WTC11 (cell line): ENCODE results near the gene OPALIN. TPM values are rescaled to one million over a fixed set of nuclear protein-coding genes. Genes with fewer than 3 reads are reported as not detected.

ENCODE experiments used
- ATAC-seq: fragments of 200-7000 bp; cut with Tn5 transposase; 2 replicates; pipeline ENCODE4 v1.10.0; 2021; ENCODE audit warnings: mild to moderate bottlenecking, moderate library complexity
- CTCF ChIA-PET: fragments of 300-600 bp; sonication (Branson Sonifier 250); formaldehyde crosslinking; loops from one replicate; lab custom pipeline; 2021; ENCODE audit warnings: antibody characterized with exemption; lab: Charles Lee
- POLR2A ChIA-PET: fragments of 350-600 bp; sonication (Branson Sonifier 250); formaldehyde crosslinking; loops from one replicate; lab custom pipeline; 2021; ENCODE audit warnings: antibody characterized with exemption; lab: Charles Lee
- DNase-seq: peaks from one replicate; pipeline ENCODE4 v3.0.0; 2021; ENCODE audit warnings: low spot score
- H3K27ac Mint-ChIP-seq: 2 replicates; pipeline ENCODE4 v1.8.0; 2021; ENCODE audit warnings: mixed read lengths
- H3K27me3 Mint-ChIP-seq: 2 replicates; pipeline ENCODE4 v1.8.0; 2021; ENCODE audit warnings: low read depth, mild to moderate bottlenecking, moderate library complexity, mixed read lengths
- H3K36me3 Mint-ChIP-seq: 2 replicates; pipeline ENCODE4 v1.8.0; 2021; ENCODE audit warnings: mixed read lengths
- H3K4me1 Mint-ChIP-seq: 2 replicates; pipeline ENCODE4 v1.8.0; 2022; ENCODE audit warnings: mixed read lengths
- H3K4me3 Mint-ChIP-seq: 2 replicates; pipeline ENCODE4 v1.8.0; 2021; ENCODE audit warnings: mild to moderate bottlenecking, moderate library complexity, mixed read lengths
- H3K9me3 Mint-ChIP-seq: 2 replicates; pipeline ENCODE4 v1.8.0; 2021; ENCODE audit warnings: mixed read lengths
- ATF3 ChIP-seq: sonication (generic); formaldehyde crosslinking; conservative IDR thresholded peaks from 2 replicates; pipeline ENCODE4 v1.8.1; 2022; ENCODE audit warnings: mild to moderate bottlenecking, missing genetic modification reagents
- CBFB ChIP-seq: sonication (generic); formaldehyde crosslinking; IDR thresholded peaks from 2 replicates; pipeline ENCODE4 v1.8.1; 2022; ENCODE audit warnings: mild to moderate bottlenecking, low read depth, missing genetic modification reagents
- CREM ChIP-seq: sonication (generic); formaldehyde crosslinking; IDR thresholded peaks from 2 replicates; pipeline ENCODE4 v1.8.1; 2022; ENCODE audit warnings: mild to moderate bottlenecking, missing genetic modification reagents, moderate library complexity
- CTCF ChIP-seq: fragments of 200-600 bp; IDR thresholded peaks from 2 replicates; pipeline ENCODE4 v1.8.0; 2022; ENCODE audit warnings: antibody characterized with exemption
- E2F5 ChIP-seq: sonication (generic); formaldehyde crosslinking; IDR thresholded peaks from 2 replicates; pipeline ENCODE4 v1.8.1; 2022; ENCODE audit warnings: mild to moderate bottlenecking, moderate library complexity, missing genetic modification reagents
- ESRRA ChIP-seq: sonication (generic); formaldehyde crosslinking; IDR thresholded peaks from 2 replicates; pipeline ENCODE4 v1.8.1; 2022; ENCODE audit warnings: mild to moderate bottlenecking, missing genetic modification reagents, borderline replicate concordance
- GABPB1 ChIP-seq: sonication (generic); formaldehyde crosslinking; IDR thresholded peaks from 2 replicates; pipeline ENCODE4 v1.8.1; 2023; ENCODE audit warnings: mild to moderate bottlenecking, missing genetic modification reagents
- GRHL2 ChIP-seq: fragments of 250-450 bp; sonication (Bioruptor Pico); IDR thresholded peaks from 2 replicates; pipeline ENCODE4 v1.8.0; 2022; ENCODE audit warnings: mild to moderate bottlenecking, moderate library complexity; ENCODE audit not compliant: insufficient replicate concordance, severe bottlenecking
- GTF2I ChIP-seq: fragments of 250-450 bp; sonication (Bioruptor Pico); conservative IDR thresholded peaks from 2 replicates; pipeline ENCODE4 v1.4.0; 2021; ENCODE audit warnings: mild to moderate bottlenecking
- HMGA2 ChIP-seq: fragments of 250-450 bp; sonication (Bioruptor Pico); IDR thresholded peaks from 2 replicates; pipeline ENCODE4 v1.4.0; 2021; ENCODE audit warnings: mild to moderate bottlenecking, moderate library complexity
- HMGXB4 ChIP-seq: sonication (generic); formaldehyde crosslinking; IDR thresholded peaks from 2 replicates; pipeline ENCODE4 v1.8.1; 2023; ENCODE audit warnings: mild to moderate bottlenecking, moderate library complexity, missing genetic modification reagents
- JAZF1 ChIP-seq: fragments of 250-450 bp; sonication (Bioruptor Pico); IDR thresholded peaks from 2 replicates; pipeline ENCODE4 v1.9.0; 2021; ENCODE audit warnings: moderate library complexity, mild to moderate bottlenecking, inconsistent platforms
- JUN ChIP-seq: sonication (generic); formaldehyde crosslinking; IDR thresholded peaks from 2 replicates; pipeline ENCODE4 v1.8.0; 2023; ENCODE audit warnings: mild to moderate bottlenecking, missing genetic modification reagents
- RELA ChIP-seq: sonication (generic); formaldehyde crosslinking; IDR thresholded peaks from 2 replicates; pipeline ENCODE4 v1.8.1; 2022; ENCODE audit warnings: missing genetic modification reagents, mild to moderate bottlenecking, borderline replicate concordance
- SOX15 ChIP-seq: fragments of 250-450 bp; sonication (Bioruptor Pico); IDR thresholded peaks from 2 replicates; pipeline ENCODE4 v1.9.0; 2021; ENCODE audit warnings: mild to moderate bottlenecking
- ZNF532 ChIP-seq: fragments of 250-450 bp; sonication (Bioruptor Pico); IDR thresholded peaks from 2 replicates; pipeline ENCODE4 v1.9.0; 2021; ENCODE audit warnings: mild to moderate bottlenecking, borderline replicate concordance
- total RNA-seq: library from RNA; stranded (reverse); gene quantifications from 3 replicates; pipeline ENCODE4 v1.2.3, GENCODE V29; 2021
- TF ChIP-seq, protein P1 (sequence below): sonication (generic); formaldehyde crosslinking; IDR thresholded peaks from 2 replicates; pipeline ENCODE4 v1.8.0; 2022; ENCODE audit warnings: missing genetic modification reagents
- TF ChIP-seq, protein P2 (sequence below): fragments of 250-450 bp; sonication (Bioruptor Pico); IDR thresholded peaks from 2 replicates; pipeline ENCODE4 v1.8.0; 2021; ENCODE audit warnings: mild to moderate bottlenecking

Gene OPALIN
- total RNA-seq, 1 experiment from 2014 or later, result 0.04 TPM

- TF ChIP-seq, protein P1, sequence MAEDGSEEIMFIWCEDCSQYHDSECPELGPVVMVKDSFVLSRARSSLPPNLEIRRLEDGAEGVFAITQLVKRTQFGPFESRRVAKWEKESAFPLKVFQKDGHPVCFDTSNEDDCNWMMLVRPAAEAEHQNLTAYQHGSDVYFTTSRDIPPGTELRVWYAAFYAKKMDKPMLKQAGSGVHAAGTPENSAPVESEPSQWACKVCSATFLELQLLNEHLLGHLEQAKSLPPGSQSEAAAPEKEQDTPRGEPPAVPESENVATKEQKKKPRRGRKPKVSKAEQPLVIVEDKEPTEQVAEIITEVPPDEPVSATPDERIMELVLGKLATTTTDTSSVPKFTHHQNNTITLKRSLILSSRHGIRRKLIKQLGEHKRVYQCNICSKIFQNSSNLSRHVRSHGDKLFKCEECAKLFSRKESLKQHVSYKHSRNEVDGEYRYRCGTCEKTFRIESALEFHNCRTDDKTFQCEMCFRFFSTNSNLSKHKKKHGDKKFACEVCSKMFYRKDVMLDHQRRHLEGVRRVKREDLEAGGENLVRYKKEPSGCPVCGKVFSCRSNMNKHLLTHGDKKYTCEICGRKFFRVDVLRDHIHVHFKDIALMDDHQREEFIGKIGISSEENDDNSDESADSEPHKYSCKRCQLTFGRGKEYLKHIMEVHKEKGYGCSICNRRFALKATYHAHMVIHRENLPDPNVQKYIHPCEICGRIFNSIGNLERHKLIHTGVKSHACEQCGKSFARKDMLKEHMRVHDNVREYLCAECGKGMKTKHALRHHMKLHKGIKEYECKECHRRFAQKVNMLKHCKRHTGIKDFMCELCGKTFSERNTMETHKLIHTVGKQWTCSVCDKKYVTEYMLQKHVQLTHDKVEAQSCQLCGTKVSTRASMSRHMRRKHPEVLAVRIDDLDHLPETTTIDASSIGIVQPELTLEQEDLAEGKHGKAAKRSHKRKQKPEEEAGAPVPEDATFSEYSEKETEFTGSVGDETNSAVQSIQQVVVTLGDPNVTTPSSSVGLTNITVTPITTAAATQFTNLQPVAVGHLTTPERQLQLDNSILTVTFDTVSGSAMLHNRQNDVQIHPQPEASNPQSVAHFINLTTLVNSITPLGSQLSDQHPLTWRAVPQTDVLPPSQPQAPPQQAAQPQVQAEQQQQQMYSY (CRISPR knock-in tag), result no peak
- no peak for TF ChIP-seq CTCF
Observed at GRCh38 chr10:96387601-96388000, 28.8 kb upstream of the OPALIN start (continued).

DNA sequence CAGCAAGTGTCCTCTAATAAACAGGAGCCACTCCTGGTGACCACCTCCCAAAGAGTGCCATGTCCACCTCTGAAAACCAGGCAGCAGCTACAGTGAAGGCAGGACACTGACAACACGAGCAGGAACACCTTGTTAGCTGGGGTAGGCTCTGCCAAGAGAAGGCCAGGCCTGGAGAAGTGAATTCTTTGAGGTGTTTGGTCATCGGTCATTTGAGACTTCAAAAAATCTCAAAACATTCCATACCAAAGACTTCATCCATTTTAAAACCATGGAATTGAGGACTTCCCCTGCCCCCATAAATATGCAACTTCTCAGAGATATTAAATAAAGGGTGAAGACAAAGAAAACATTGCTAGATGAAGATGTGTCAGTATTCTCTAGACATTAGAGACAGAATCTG is 28.4 kb upstream of the OPALIN start:
- 0 out of 2 replicates have a peak, but pooled peaks cover 3% of the 10 kb centered on the region for H3K4me1 Mint-ChIP-seq
- TF ChIP-seq GTF2I (CRISPR knock-in tag) (no peak), HMGA2 (CRISPR knock-in tag) (no peak), ATF3 (no peak), ZNF532 (CRISPR knock-in tag) (no peak), GRHL2 (CRISPR knock-in tag) (no peak), CBFB (CRISPR knock-in tag) (no peak), E2F5 (CRISPR knock-in tag) (no peak), GABPB1 (CRISPR knock-in tag) (no peak), SOX15 (CRISPR knock-in tag) (no peak), JAZF1 (no peak), ESRRA (CRISPR knock-in tag) (no peak), JUN (no peak), CREM (CRISPR knock-in tag) (no peak), RELA (no peak), HMGXB4 (CRISPR knock-in tag) (no peak)
- TF ChIP-seq, protein P1 (CRISPR knock-in tag), result no peak
- TF ChIP-seq, protein P2, sequence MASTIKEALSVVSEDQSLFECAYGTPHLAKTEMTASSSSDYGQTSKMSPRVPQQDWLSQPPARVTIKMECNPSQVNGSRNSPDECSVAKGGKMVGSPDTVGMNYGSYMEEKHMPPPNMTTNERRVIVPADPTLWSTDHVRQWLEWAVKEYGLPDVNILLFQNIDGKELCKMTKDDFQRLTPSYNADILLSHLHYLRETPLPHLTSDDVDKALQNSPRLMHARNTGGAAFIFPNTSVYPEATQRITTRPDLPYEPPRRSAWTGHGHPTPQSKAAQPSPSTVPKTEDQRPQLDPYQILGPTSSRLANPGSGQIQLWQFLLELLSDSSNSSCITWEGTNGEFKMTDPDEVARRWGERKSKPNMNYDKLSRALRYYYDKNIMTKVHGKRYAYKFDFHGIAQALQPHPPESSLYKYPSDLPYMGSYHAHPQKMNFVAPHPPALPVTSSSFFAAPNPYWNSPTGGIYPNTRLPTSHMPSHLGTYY (CRISPR knock-in tag), result no peak
- TF ChIP-seq, all 79 proteins: peak for 0
- ATAC-seq, result no peak
- H3K27ac Mint-ChIP-seq, result no peak overlapping the region
- POLR2A ChIA-PET, result no interaction called here
- no peak overlapping the region for H3K4me3 Mint-ChIP-seq
- H3K36me3 Mint-ChIP-seq, result no peaks in the 10 kb centered on the region
- no peak for DNase-seq
- no peaks in the 10 kb centered on the region for H3K9me3 Mint-ChIP-seq
- no peaks in the 10 kb centered on the region for H3K27me3 Mint-ChIP-seq
- CTCF ChIA-PET, result interaction anchor here (0.7 kb wide), 1 partner anchor 8 kb away, joined by 3 read pairs; no protein-coding TSS in a partner anchor
